Fibroblast of gingiva (primary cell): ENCODE measurements around the gene WNT11.
A peak's percentile ranks its signal among the peaks of the same experiment; 100 is the strongest.

Experiments
- DNase-seq: peaks from one replicate; pipeline ENCODE4 v3.0.0-alpha.2; 2011; ENCODE audit warnings: low read depth

Gene WNT11

DNA sequence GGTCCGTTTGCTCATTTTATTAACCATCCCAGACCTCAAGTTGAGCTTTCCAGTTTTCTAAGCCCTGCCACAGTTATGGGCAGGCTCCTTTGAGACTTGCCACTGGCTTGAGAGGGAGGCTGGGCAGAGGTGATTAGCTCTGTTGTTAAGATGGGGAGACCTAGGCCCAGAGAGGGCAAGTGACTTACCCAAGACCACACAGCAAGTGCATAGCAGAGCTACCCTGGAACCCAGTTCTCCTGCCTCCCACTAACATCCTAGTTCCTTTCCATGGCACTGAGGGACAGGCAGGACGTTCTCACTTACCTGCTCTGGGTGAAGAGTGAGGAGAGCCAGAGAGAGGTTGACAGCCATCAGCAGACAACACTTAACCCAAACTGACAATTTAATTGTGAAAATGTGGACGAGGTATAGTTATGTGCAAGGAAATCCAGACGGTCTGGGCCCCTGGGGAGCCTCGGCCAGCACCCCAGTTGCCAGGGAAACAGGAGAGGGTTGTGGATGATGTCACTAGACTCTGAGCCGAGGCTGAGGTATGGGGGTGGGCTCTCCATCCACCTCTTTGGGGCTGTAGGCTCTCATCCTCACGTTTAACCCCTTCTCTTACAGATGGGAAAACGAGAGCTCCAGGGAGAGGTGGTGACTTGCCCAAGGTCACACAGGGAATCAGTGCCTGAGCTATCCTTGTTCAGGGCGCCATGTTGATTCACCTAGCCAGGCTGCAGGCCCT, 12.3 kb upstream of the WNT11 start:
- DNase-seq: no peak

DNA sequence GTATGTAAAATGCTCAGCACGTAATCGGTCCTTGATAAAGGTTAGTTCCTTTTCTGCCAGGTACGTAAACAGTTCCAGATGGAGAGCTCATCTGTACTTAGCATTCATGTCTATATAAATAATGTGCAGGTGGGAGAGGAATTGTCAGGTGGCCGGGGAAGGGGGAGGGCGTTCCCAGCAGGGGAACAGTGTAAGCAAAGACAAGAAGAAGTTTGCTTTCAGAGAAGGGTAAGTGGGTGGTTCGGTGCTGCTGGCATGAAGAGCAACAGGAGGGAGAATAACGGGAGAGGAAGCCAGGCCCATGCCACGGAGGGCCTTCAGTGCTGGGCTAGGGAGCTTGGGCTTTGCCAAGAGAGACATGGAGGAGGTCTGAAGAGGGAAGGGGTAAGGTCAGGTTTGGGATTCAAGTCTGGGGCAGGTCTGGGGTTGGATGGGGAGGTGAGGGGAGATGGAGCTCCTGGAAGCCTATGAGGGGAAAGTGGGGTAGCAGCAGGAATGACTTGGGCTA, 11.4 kb upstream of the WNT11 start:
- DNase-seq: no peak

DNA sequence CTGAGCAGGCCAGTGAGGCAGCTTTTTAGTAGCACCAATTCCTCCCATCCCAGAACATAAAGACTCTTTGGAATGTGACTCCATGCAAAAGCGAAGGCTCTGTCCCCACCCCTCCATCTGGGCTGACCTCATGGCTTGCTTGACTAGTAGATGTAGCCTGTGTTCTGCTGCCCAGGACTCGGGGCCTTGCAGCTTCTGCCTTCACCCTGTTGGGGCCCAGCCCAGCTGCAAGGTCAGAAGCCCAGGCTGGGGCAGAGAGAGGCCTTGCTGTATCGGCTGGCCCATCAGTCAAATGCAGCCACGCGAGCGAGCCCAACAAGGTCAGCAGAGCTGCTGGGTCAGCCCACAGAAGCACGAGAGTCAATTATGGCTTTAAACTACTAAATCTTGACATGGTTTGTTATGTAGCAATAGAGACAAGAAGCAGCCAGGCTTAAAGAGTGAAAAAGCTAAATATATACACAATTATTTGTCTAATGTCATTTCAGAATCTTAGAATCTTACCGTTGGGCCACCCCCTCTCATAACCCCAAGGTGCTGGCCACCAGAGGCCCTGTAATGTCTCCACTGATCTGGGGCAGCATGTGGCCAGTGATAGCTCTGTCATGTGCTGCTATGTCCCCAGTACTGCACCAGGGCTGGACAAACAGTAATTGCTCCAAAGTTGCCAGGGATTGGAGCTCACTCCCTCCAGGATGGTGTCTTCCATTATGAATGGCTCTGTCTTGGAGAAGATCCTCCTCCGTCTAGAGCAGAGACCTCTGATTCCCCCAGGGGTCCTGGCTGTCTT, 10.4 kb upstream of the WNT11 start:
- DNase-seq: no peak

DNA sequence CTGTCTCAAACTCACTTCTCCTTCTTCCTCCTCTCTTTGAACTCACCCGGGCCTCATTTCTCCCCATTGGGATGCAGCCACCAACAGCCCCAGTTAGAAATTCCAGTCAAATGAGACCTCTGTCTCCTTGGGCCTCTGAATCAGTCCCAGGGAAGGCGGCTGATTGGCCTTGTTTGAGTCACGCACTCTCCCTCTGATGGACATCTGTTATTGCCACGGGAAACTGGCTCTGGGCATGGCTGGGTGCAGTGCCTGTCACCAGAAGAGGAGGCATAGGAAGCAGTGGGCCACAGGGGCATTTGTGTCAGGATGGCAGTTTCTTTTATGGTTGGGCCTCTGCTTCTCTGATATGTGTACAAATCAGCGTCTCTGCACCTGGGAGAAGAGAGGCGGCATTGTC, 9.6 kb upstream of the WNT11 start:
- DNase-seq: no peak

DNA sequence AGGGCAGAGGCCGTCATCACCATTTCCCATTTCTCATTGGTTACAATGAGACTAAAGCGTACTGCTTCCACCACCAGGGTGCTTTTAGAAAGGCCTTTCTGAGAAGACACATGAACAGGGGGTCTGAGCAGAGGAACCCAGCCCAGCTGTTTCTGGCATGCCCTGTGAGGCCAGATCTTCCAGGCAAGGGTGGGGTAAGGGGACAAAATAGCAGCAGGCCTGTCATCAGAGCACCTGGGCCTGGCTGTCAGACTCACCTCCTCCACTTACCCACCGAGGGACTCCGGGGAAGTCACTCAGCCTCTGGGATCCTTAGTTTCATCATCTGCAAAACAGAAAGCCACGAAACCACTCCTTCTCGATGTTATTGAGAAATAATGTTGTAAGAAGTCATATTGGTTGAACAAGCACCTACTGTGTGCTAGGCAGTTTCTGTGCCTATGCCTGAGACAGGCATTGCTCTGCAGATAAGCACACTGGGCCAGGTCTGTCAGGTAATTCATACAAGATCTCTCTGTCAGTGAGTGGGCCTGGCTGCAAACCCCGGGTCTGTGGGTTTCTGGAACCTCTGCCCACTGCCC, 8.8 kb upstream of the WNT11 start:
- DNase-seq: no peak

DNA sequence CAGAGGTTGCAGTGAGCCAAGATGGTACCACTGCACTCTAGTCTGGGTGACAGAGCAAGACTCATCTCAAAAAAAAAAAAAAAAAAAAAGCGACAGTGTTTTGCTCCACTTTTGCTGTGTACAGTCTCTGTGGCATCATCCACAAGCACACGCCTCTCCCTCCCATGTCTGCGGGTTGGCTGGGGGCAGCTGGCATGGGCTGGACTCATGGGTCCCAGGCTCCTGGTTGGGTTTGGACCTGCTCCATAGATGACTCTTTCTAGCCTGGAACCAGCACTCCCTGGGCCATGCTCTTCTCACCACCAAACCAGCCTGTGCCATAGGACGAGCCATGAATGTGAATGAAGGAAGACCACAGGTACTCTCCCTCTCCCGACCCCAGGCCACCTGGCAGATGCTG, 7.9 kb upstream of the WNT11 start:
- DNase-seq: no peak

DNA sequence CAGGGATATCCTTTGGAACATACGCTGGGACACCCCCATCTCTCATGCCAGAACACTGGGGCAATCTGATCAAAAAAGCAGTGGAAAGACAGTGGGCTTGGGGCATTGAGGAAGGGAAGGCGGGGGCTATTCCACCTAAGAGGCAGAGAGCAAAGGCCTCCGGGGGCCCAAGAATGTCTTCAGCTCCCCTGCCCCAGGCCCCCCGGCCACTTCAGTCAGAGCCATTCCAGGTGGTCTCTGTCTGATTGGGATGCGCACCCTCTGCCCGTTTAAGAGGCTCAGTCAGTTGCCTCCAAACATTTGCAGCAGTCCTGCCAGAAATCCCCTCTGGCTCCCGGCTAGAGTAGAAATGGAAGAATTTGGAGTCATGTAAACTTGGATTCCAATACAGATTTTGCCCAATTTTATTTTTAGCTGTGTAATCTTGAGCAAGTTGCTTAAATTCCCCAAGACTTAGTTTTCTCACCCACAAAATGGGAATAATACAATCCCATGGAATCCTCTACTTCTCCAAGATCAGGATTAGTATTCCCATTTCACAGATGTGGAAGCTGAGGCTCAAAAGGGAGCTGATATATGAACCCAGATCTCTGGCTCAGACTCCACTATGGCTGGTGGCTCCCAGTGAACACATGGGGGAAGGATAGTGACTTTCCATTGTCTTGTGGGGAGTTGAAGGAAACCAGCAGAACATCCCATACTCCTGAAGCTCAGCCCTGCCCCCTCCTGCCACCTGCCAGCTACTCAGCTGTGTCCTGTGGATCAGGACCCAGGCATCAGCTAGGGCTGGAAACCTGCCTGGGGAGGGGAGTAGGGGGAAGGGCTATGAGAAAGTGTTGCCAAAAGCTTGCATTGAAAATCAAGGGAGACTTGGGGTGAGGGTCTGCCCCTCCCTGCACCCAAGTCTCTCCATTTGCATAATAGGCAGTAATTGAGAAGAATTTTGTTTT, 6.1 kb upstream of the WNT11 start:
- no peak for DNase-seq

DNA sequence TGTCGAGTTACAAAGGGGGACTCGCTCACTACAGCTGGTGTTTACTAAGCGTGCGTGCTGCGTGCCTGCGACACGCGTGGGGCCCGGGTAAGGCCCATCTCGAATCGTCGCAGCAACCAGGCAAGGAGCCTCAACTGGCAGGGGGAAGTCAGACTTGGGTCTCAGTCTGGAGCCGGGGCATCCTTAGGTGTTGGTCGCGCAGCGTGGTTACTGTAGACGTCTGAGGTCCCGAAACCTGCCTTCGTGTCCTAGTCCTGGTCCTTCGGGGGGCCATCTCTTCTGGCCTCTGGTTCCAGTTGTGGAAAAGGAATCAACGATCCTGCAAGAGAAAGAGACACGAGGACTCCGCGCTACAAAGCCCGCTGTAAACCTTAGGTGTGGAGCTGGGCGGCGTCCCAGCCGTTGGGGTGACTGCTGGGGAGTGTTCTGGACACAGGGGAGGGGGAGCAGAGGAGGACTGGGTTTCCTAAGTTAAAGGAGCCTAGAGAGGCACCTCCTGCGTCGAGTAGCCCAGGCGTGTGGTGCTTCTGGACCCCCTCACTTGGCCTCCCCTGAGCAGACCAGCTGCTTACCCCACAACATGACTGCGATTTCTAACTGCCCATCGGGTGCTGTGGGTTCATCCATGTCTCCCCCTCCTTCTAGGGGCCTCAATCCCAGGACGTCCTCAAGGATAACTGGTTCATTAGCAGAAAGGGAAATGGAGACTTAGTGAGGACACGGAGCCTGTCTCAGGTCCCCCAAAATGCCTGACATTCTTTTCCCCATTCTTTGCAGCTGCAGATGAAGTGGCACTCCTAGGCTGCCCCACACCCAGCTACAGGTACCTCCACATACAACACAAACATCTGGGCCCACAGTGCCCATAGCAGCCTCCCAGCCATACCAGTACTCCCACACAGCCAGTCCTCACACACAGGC, 4.9 kb upstream of the WNT11 start:
- no peak for DNase-seq

DNA sequence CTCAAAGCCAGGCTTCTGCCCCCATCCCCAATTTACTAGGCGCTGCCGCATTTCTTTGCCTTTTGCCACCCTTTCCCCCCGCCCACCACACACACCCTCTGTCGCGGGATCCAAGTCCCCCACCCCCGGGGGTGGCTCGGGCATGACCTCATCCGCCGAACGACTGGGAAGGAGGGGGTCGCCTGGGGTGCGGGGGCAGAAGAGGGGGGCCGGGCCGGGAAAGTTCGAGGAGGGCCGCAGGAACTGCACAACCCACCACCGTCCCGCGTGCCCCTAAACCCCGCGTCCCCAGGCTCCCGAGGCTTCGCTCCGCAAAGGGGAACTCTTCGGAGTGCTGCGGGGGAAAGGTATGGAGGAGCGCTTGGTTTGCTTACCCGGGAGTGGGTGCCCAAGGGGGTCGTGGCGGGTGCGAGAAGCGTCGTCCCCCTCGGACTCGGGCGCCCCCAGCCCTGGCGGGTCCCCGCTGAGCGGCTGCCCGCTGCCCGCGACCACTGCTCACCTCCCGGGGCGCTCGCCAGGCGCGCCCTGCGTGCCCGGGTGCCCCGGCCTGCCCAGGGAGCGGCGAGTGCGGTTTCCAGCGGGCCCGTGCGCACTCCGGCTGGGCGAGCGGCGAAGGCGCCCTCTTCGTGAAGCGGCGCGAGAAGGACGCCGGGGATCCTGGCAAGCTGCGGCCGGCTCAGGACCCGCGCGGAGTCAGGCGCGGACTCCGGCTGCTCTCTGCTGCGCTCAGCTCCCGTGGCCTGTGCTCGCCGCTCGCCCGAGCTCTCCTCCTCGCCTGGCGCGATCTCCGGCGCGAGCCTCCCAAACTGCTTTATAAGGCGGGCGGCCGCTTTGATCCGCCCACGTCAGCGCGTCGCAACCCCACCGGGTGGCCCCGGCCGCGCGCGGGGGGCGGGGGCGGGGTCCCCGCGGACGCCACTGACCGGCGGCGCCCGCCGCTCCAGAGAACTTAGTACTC, 4.0 kb upstream of the WNT11 start:
- DNase-seq: peak; percentile 77

DNA sequence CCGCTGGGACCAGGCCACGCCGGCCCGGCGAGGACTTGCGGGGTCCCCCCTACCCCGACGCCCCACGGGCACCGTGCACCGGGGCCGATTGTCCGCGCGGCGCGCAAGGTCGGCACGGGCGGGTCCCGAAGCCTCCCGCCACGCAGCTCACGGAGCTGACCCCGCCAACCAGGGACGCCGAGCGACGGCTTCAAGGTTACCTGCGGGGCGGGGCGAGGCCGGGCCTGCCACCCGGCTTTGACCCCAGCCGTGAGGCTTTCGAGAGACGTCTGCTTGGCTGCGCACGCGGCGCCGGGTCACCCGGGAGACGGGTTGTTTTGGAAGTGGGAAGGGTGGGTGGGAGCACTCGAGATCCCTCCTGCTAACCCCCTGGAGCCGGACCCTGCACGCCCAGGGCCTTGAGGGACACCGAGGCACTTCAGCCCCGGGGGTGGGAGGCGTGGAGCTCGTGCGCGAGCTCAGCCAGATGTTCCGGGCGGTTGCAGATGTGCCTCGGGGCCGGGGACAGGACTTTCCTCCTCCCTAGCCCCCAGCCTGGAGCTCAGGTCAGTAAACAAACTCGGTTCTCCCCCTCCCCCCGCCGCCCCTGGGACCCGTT, 3.2 kb upstream of the WNT11 start:
- no peak for DNase-seq

DNA sequence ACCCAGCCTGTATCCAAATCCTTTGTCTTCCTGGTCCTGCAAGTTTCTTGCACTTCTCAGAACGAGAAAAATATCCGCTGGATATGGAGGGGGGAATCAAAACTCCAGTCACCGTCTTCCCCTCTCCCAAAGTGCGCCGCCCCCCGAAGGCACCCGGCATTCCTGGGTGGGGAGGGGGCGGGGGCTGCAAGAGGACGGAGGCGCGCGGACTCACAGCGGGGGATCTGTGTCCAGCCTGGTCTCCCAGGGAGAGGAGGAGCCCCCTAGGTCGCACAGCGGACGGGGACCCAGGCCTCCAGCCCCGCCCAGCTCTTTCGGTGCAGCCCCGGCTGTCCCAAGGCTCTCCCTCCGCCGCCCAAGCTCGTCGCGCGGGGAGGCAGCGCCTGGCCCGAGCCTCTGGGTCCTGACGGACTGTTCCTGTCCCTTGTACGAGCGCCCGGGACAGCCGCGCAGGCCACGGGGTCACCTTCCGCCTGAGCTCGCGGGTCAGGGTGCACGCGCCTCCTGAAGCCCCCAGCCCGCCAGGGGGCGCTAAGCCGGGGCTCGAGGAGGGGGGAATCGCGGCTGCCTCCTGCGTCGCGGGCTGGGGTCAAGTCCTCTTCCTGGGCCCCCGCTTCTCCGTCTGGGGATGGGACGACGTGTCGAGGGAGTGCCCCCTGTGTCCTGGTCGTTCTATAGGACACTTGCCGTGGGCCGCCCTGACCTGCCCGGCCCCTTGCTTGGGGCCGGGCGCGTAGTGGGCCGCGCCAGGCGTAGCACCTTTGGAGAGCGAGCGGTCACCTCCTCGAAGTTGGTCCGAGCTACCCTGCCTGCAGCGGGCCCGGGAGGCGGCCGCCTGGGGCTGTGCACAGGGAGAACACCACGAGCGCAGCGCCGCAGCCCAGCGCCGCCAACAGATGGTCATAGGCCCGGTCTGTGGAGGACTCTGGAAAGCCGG, 2.4 kb upstream of the WNT11 start:
- DNase-seq: peak; percentile 21

DNA sequence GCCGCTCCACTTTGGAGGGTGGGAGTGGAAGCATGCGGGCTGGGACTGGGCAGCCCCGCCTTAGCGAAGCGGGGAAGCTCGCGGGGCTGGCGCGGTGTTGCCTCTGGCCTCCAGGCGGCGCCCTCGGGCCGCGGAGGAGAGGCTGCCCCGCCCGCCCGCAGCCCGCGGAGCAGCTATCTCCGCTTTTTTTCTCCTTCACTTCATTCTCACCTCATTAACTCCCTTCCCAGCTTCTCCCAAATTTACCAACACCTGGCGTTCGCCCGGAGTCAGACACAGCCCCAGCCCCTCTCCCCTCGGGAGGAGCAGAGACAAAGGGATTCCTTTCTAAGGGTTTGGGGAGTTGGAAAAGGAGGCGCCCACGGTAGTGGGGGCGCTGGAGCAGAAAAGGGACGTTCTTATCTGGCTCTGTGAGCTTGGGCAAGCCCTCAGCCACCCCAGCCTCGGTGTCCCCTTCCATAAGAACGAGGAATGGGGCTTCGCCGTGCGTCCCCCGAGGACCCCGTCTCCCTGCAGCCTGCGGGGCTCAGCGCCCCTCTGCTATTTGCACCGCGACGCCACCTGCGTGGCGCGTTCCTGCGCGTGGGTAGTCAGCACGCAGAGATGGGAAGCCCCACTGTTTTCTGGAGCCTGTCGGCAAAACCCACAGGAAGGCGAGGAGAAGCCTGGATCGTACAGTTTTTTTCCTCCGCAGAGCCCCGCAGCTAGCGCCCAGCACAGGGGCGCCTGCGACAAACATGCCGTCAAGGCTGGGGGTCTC, 1.5 kb upstream of the WNT11 start:
- DNase-seq: peak; percentile 71

DNA sequence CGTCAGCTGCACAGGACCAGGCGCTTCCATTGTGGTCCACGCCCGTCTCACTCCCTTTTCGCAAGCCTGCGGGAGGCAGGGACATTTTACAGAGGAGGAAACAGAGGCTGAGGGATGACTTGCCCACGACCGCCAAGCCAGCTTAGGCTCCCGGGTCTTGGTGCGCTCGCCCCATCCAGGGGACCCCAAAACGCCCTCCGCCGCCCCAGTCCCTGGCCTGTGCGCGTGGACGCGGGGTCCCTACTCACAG, 300 bp downstream of the WNT11 start:
- no peak for DNase-seq

DNA sequence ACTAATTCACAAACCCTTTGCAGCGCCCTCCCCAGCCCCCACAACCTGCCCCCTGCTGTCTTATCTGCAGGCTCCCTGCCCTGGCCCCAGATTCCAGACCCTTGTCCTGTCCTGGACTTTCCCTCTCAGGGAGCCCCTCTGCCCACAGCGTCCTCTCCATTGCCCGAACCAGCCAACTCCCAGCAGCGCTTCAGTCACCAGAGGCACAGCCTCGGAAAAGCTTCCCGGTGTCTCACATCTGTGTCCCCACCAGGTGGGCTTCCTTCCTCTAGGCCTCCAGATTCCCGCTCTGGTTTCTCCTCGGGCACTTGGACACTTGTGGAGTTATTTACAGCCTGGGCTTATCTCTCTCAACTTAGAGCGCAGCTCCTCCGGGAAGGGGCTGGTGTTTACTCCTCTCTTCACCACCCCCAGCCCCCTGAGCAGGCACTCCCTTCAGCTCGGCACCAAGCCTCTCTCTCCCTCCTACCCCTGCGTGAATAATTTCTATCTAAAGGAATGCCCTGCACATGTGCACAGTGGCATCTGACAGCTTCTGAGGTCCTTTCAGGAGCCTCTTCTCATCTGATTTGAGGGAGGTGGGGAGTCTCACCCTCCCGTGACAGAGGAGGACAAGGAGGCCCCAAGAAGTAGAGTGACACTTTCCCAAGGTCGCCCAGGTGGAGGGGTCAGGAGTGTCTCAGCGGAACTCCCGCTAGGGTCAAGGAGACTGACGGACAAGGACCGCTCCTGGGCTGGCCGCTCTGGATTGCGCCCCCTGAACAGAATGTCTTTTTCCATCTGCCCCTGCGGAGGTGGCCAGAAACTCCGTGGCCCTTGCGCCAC, 838 bp downstream of the WNT11 start:
- DNase-seq: no peak

DNA sequence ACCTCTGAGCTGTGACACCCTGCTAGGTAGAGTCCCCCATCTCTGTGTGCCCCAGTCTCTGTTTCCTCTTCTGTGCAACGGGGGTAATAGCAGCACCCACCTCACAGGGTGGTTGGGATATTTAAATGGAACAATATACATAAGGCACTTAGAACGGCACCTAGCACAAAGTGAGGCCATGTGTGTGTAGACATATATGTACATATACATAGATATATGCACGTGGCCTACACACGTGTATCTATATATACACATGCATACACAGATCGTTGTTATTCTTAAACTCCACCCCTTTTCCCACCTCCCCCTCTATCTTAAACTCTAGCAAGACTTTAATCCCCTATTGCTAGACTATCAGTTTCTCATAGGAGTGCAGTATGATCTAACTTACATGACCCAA, 2.4 kb downstream of the WNT11 start:
- no peak for DNase-seq

DNA sequence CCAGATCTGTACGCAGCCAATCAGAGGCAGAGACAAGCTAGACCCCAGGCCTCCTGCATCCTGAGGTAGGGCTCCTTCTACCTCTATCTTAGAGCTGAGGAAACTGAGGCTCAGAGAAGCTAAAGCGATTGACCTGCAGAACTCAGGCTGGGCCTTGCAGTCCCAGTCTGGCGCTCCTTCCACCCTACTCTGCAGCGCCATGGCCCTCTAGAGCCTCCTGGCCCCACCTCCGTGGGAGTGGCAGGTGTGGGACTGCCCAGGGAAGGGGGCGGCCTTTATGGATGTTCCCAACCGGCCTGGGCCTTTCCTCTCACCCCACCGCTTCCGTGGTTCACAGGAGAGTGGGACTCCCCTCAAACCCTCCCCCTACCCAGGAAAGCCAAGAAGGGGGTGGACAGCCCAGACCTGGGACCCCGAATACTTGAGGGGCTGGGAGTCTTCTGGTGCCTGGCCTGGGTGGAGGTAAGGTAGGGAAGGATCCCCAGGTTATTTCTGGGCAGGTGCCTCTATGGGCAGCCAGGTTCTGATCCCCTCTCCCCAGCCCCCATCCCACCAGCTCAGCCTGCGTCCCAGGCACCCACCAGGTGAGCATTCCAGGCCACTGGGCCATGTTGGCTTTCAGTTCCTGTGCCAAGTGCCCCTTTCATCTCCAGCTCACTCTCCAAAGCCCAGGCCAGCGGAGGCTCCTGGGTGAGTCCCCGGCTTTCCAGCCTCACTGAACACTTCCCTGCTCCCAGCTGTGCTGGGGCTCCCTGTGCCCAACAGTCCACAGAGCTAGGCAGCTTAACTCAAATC, 3.0 kb downstream of the WNT11 start:
- DNase-seq: no peak
